Superior temporal gyrus (tissue), 1 donor: ENCODE measurements around the gene ERMN.
"Not testable (repeated sequence)": the region's sequence is repeated elsewhere in the genome, so short reads cannot be mapped to it uniquely, and the experiment has no call there.

Experiments
- DNase-seq: peaks from one replicate; pipeline ENCODE4 v3.0.0-alpha.2; 2016; ENCODE audit errors: extremely low spot score

Gene ERMN

GRCh38 chr2:157325786-157326185, at the start of gene ERMN:
Gene ERMN (minus strand): TSS chr2:157325824. CDS start chr2:157325642, 182 bp downstream.
- peak; percentile 97 for DNase-seq

GRCh38 chr2:157375384-157375783, 49.8 kb upstream of the ERMN start:
- DNase-seq, result no peak

- DNase-seq, result not testable (repeated sequence)
Observed at GRCh38 chr2:157368508-157368907, 42.9 kb upstream of the ERMN start.

- no peak for DNase-seq
Observed at GRCh38 chr2:157367704-157368103, 42.1 kb upstream of the ERMN start.

GRCh38 chr2:157364257-157364974, 38.8 kb upstream of the ERMN start:
- no peak for DNase-seq

GRCh38 chr2:157363612-157364101, 38.0 kb upstream of the ERMN start:
- no peak for DNase-seq

- DNase-seq, result no peak
Observed at GRCh38 chr2:157362627-157363026, 37.0 kb upstream of the ERMN start.

GRCh38 chr2:157361526-157361925, 35.9 kb upstream of the ERMN start:
- DNase-seq, result no peak

GRCh38 chr2:157359628-157360027, 34.0 kb upstream of the ERMN start:
- DNase-seq, result no peak

- no peak for DNase-seq
Observed at GRCh38 chr2:157355618-157356017, 30.0 kb upstream of the ERMN start.

- DNase-seq, result no peak
Observed at GRCh38 chr2:157349949-157350515, 24.4 kb upstream of the ERMN start.

GRCh38 chr2:157348291-157348921, 22.8 kb upstream of the ERMN start:
- DNase-seq, result no peak

GRCh38 chr2:157345647-157346389, 20.2 kb upstream of the ERMN start:
- no peak for DNase-seq

- DNase-seq, result not testable (repeated sequence)
Observed at GRCh38 chr2:157341381-157341780, 15.8 kb upstream of the ERMN start.

- DNase-seq, result no peak
Observed at GRCh38 chr2:157339965-157340655, 14.5 kb upstream of the ERMN start.

- no peak for DNase-seq
Observed at GRCh38 chr2:157337978-157338377, 12.4 kb upstream of the ERMN start.

GRCh38 chr2:157336137-157337010, 10.8 kb upstream of the ERMN start:
- DNase-seq, result peak; percentile 84

- peak; percentile 59 for DNase-seq
Observed at GRCh38 chr2:157334797-157335196, 9.2 kb upstream of the ERMN start.

GRCh38 chr2:157334335-157334734, 8.7 kb upstream of the ERMN start:
- peak; percentile 72 for DNase-seq

- DNase-seq, result peak; percentile 56
Observed at GRCh38 chr2:157333304-157334047, 7.9 kb upstream of the ERMN start.
